ENCODE results near the gene ST6GAL1.

The ST6GAL1 gene

DNA sequence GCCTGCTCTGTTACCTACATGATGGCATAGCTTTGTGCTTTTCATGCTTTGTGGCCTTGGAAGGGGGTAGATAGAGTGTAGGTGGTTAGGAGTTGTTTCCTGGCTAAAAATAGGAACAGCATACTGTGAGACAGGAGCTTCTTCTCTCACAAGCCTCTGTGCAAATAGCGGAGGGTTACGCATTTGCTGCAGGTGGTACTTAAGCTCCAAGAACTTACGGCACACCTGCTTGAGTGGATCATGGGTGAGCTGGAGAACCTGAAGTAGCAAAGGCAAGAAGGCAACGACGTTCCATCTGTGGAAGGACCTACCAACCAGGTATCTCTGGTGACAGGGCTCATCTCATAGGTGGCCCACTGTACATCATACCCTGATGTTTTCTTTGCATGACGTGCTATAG, 66.0 kb downstream of the ST6GAL1 start:
- DNase-seq (ENCODE audit: low read depth in 2 of 2), result no peak
- H3K4me3 ChIP-seq (replicated peaks in 1 of 2; ENCODE audit: low read depth in 2 of 2, low read length in 2 of 2), result no peak overlapping the region
- TF ChIP-seq, protein P1, sequence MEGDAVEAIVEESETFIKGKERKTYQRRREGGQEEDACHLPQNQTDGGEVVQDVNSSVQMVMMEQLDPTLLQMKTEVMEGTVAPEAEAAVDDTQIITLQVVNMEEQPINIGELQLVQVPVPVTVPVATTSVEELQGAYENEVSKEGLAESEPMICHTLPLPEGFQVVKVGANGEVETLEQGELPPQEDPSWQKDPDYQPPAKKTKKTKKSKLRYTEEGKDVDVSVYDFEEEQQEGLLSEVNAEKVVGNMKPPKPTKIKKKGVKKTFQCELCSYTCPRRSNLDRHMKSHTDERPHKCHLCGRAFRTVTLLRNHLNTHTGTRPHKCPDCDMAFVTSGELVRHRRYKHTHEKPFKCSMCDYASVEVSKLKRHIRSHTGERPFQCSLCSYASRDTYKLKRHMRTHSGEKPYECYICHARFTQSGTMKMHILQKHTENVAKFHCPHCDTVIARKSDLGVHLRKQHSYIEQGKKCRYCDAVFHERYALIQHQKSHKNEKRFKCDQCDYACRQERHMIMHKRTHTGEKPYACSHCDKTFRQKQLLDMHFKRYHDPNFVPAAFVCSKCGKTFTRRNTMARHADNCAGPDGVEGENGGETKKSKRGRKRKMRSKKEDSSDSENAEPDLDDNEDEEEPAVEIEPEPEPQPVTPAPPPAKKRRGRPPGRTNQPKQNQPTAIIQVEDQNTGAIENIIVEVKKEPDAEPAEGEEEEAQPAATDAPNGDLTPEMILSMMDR (IDR thresholded peaks at IDR 0.05; ENCODE audit: low read depth, low read length), result no peak

DNA sequence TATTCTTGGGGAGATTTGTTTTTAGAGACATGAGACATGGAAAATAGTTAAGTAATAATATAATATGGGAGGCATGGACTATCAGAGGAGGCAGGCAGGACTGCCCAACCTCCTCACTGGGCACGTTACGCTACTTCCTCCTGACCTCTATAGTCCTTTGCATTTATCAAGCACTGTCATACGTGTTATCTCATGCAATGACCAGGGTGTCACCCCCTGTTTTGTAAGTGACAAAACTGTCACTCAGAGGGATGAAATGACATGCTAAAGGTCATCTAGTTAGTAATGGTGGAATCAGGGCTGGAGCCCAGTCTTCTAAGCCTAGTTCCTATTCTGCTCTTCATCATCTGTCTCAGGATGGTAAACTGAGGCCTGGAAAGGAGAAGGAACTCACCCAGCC, 66.7 kb downstream of the ST6GAL1 start:
- H3K4me3 ChIP-seq (replicated peaks in 1 of 2; ENCODE audit: low read depth in 2 of 2, low read length in 2 of 2), result no peak overlapping the region
- TF ChIP-seq, protein P1 (IDR thresholded peaks at IDR 0.05; ENCODE audit: low read depth, low read length), result no peak
- DNase-seq (ENCODE audit: low read depth in 2 of 2), result no peak

DNA sequence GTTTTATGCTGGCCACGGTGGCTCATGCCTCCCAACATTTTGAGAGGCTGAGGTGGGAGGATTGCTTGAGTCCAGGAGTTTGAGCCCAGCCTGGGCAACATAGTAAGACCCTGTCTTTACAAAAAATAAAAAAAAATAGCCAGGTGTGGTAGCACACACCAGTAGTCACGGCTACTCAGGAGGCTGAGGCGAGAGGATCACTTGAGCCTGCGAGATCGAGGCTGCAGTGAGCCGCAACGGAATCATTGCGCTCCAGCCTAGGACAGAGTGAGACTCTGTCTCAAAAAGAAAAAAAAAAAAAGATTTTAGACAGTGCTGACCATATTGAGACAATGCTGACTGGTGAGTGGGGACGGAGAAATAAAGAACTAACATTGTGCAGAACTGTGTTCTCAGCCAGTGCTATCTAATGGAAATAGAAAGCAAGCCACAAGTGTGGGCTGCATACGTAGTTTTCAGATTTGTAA, 67.2 kb downstream of the ST6GAL1 start:
- no peak for DNase-seq (ENCODE audit: low read depth in 2 of 2)
- H3K4me3 ChIP-seq (replicated peaks in 1 of 2; ENCODE audit: low read depth in 2 of 2, low read length in 2 of 2), result no peak overlapping the region
- TF ChIP-seq, protein P1 (IDR thresholded peaks at IDR 0.05; ENCODE audit: low read depth, low read length), result no peak

DNA sequence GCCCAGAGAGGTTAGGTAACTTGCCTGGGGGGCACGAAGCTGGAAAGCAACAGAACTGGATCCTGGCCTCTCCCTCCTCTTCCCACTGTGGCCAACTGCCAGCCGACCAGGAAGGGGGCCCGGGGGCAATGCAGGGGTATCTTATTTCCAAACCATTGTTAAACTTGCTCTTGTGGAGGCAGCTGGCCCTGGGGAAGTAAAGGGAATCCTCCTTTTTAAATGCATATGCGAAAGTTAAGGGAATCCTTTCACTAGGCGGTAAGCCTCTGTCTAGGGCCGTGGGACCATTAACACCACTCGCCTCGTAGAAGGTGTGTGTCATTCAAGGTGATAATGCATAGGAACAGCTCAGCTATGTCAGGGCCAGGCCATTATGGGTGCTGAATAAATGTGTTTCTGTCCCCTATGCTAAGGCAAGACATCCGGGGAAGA, 68.6 kb downstream of the ST6GAL1 start:
- TF ChIP-seq, protein P1 (IDR thresholded peaks at IDR 0.05; ENCODE audit: low read depth, low read length), result no peak
- DNase-seq (ENCODE audit: low read depth in 2 of 2), result no peak
- no peak overlapping the region for H3K4me3 ChIP-seq (replicated peaks in 1 of 2; ENCODE audit: low read depth in 2 of 2, low read length in 2 of 2)

DNA sequence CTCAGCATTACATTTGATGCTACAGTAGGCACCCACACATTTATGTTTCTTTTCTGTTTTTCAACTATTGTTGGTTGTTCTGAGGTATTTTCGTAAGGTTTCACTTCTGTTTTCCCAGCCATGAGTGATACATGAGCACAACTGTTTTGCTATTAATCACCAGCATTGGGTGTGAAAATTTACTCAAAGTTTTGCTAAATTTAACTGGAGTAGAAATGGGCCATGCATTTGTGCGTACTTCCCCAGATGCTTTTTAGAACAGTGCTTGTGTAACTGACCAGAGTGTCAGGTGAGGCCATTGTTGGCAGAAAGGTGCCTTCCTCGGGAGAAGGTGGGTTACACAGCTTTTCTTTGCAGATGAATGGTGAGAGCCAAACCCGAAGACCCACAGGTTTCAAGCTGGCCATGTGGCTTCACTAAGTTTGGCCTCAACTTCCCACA, 70.4 kb downstream of the ST6GAL1 start:
- TF ChIP-seq, protein P1 (IDR thresholded peaks at IDR 0.05; ENCODE audit: low read depth, low read length), result no peak
- no peak for DNase-seq (ENCODE audit: low read depth in 2 of 2)
- no peak overlapping the region for H3K4me3 ChIP-seq (replicated peaks in 1 of 2; ENCODE audit: low read depth in 2 of 2, low read length in 2 of 2)

DNA sequence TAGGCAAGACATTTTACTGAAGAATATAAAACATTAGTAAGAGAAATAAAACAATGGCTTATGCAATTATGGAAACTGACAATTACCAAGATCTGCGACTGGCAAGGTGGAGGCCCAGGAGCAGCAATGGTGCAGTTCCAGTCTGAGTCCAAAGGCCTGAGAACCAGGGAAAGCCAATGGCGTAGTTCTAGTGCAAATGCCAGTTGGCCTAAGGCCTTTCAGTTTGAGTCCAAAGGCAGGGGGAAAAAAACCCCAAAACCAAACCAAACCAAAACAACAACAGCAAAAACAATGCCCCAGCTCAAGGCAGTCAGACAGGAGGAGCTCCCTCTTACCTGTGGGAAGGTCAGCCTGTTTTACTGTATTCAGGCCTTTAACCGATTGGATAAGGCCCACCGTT, 72.6 kb downstream of the ST6GAL1 start:
- TF ChIP-seq, protein P1 (IDR thresholded peaks at IDR 0.05; ENCODE audit: low read depth, low read length), result no peak
- DNase-seq (ENCODE audit: low read depth in 2 of 2), result no peak
- no peak overlapping the region for H3K4me3 ChIP-seq (replicated peaks in 1 of 2; ENCODE audit: low read depth in 2 of 2, low read length in 2 of 2)

DNA sequence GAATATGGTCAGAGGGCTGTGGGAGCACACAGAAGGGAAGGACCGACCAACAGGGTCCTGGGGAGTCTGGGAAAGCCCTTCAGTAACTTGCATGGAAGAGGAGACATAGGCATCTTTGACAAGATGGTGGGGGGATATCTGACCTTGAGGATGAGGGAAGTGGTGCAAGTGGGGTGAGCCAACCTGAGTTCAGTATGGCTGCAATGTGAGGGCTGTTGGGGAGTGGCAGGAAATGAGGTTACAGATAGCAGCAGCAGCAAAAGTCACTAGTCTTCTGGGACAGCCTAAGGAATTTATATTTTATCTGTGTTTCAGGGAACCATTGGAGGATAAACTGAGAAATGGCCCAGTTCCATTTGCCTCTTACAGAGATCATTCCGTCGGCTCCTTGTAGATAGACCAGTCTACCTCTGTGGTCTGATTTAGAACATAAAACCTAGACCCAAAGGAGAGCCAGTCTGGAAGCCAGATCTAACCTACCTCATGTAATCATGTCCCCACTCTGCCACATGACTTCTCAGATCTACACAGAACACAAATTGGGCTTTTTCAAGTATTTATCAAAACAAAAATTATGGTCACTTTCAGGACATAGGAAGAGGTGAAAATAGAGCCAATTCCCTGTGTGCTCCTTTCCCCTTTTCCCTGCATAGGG, 75.6 kb downstream of the ST6GAL1 start:
- TF ChIP-seq, protein P1 (IDR thresholded peaks at IDR 0.05; ENCODE audit: low read depth, low read length), result no peak
- no peak for DNase-seq (ENCODE audit: low read depth in 2 of 2)

More for the DNA sequence above, 75.6 kb downstream of the ST6GAL1 start:
- H3K4me3 ChIP-seq (replicated peaks in 1 of 2; ENCODE audit: low read depth in 2 of 2, low read length in 2 of 2), result no peak overlapping the region

All from cardiac fibroblast (primary cell).